ENCODE measurements around the gene SEC11A.
A peak's percentile ranks its signal among the peaks of the same experiment; 100 is the strongest.

SEC11A gene

DNA sequence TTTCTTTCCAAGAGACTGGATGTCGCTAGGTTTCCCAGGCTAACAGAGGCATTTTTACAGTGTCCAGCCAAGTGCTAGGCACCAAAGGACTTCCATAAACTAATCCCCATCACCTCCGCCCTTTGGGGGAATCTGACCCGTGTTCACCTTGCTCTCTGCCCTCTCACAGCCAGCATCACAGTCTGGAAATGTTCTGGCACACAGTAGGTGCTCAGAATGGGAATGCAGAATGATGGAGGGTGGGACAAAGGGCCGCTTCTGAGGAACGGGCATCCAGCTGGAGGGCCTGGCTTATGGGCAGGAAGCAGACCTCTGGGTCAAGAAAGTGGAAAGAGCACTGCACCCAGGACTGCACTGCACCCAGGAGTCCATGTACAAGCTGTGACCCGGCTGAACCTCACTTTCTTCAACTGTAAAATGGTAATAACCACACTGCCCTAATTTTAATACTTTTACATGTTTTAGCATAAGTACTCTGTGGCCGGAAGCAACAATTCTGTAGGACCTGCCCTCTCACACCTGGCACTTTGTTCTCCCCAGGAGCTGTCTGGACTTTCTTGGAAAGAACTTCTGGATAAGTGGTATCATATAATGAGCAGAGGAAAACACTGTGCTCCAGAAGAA is 57.0 kb downstream of the SEC11A start:
- Histone ChIP-seq H3K79me2 (ENCODE audit: insufficient read depth, low read length) (peaks cover 2% of the 10 kb centered on the region), H4K20me1 (ENCODE audit: insufficient read depth, low read length) (no peaks in the 10 kb centered on the region; the same call in 1 of the 2 replicates), H3K9me3 (ENCODE audit: insufficient read depth, low read length, severe bottlenecking) (no peaks in the 10 kb centered on the region), H3K27me3 (ENCODE audit: insufficient read depth, low read length, poor library complexity) (no peaks in the 10 kb centered on the region), H3K36me3 (ENCODE audit: insufficient read depth, low read length) (no peaks in the 10 kb centered on the region; the same call in 1 of the 2 replicates), H2AFZ (ENCODE audit: low read depth, low read length) (peak overlapping the region; percentile 85), H3K4me1 (ENCODE audit: insufficient read depth, low read length) (peaks cover 36% of the 10 kb centered on the region), H3K9ac (ENCODE audit: low read depth, low read length) (peak overlapping the region; percentile 69), H3K4me2 (ENCODE audit: insufficient read depth, low read length) (peak overlapping the region; percentile 77), H3K4me3 (ENCODE audit: low read depth in 1 of 2, low read length in 2 of 2) (peak overlapping the region in 1 of 2 experiments; percentile 61; a peak in 2 of 4 replicates), H3K27ac (ENCODE audit: low read length) (peak overlapping the region; percentile 75)
- ATAC-seq (ENCODE audit: insufficient read depth, low read depth) (no peak), DNase-seq (no peak)
- no peak for TF ChIP-seq EZH2 (IDR thresholded peaks at IDR 0.05; ENCODE audit: borderline replicate concordance, low read depth, low read length, severe bottlenecking)
- TF ChIP-seq, protein P1, sequence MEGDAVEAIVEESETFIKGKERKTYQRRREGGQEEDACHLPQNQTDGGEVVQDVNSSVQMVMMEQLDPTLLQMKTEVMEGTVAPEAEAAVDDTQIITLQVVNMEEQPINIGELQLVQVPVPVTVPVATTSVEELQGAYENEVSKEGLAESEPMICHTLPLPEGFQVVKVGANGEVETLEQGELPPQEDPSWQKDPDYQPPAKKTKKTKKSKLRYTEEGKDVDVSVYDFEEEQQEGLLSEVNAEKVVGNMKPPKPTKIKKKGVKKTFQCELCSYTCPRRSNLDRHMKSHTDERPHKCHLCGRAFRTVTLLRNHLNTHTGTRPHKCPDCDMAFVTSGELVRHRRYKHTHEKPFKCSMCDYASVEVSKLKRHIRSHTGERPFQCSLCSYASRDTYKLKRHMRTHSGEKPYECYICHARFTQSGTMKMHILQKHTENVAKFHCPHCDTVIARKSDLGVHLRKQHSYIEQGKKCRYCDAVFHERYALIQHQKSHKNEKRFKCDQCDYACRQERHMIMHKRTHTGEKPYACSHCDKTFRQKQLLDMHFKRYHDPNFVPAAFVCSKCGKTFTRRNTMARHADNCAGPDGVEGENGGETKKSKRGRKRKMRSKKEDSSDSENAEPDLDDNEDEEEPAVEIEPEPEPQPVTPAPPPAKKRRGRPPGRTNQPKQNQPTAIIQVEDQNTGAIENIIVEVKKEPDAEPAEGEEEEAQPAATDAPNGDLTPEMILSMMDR (IDR thresholded peaks at IDR 0.05; ENCODE audit: borderline replicate concordance, extremely low read depth, low read length, poor library complexity, severe bottlenecking), result no peak

GRCh38 chr15:84658080-84658787 is 57.7 kb downstream of the SEC11A start, which contains the start of gene NMB:
NMB (minus strand) TSS chr15:84658199; CDS start chr15:84658152, 47 bp downstream.
- TF ChIP-seq, protein P1 (IDR thresholded peaks at IDR 0.05; ENCODE audit: borderline replicate concordance, extremely low read depth, low read length, poor library complexity, severe bottlenecking), result peak; percentile 64
- no peak for TF ChIP-seq EZH2 (IDR thresholded peaks at IDR 0.05; ENCODE audit: borderline replicate concordance, low read depth, low read length, severe bottlenecking)
- Histone ChIP-seq H3K79me2 (ENCODE audit: insufficient read depth, low read length) (peaks cover 9% of the 10 kb centered on the region), H3K27ac (ENCODE audit: low read length) (peak within 1 kb of the TSS; percentile 75), H3K4me3 (ENCODE audit: low read depth in 1 of 2, low read length in 2 of 2) (peak within 1 kb of the TSS; percentile 34 to 61; a peak in 3 of 4 replicates), H3K9me3 (ENCODE audit: insufficient read depth, low read length, severe bottlenecking) (no peaks in the 10 kb centered on the region), H3K36me3 (ENCODE audit: insufficient read depth, low read length) (no peaks in the 10 kb centered on the region; the same call in 1 of the 2 replicates), H3K27me3 (ENCODE audit: insufficient read depth, low read length, poor library complexity) (no peaks in the 10 kb centered on the region), H2AFZ (ENCODE audit: low read depth, low read length) (peak within 1 kb of the TSS; percentile 85), H3K4me2 (ENCODE audit: insufficient read depth, low read length) (peak within 1 kb of the TSS; percentile 77), H3K9ac (ENCODE audit: low read depth, low read length) (peak within 1 kb of the TSS; percentile 69), H3K4me1 (ENCODE audit: insufficient read depth, low read length) (peaks cover 40% of the 10 kb centered on the region), H4K20me1 (ENCODE audit: insufficient read depth, low read length) (no peaks in the 10 kb centered on the region; the same call in 1 of the 2 replicates)
- ATAC-seq (ENCODE audit: insufficient read depth, low read depth), result peak; percentile 74
- peak; percentile 88 for DNase-seq

GRCh38 chr15:84657748-84658079 is 58.2 kb downstream of the SEC11A start:
- peak overlapping the region; percentile 65 for H2AFZ ChIP-seq (ENCODE audit: low read depth, low read length)
- ATAC-seq (ENCODE audit: insufficient read depth, low read depth), result no peak
- TF ChIP-seq EZH2 (IDR thresholded peaks at IDR 0.05; ENCODE audit: borderline replicate concordance, low read depth, low read length, severe bottlenecking), result no peak
- TF ChIP-seq, protein P1 (IDR thresholded peaks at IDR 0.05; ENCODE audit: borderline replicate concordance, extremely low read depth, low read length, poor library complexity, severe bottlenecking), result no peak
- peaks cover 2% of the 10 kb centered on the region for H3K36me3 ChIP-seq (ENCODE audit: insufficient read depth, low read length)
- peaks cover 45% of the 10 kb centered on the region for H3K4me1 ChIP-seq (ENCODE audit: insufficient read depth, low read length)
- H4K20me1 ChIP-seq (ENCODE audit: insufficient read depth, low read length), result no peaks in the 10 kb centered on the region; the same call in 1 of the 2 replicates
- DNase-seq, result no peak
- H3K4me3 ChIP-seq (ENCODE audit: low read depth in 1 of 2, low read length in 2 of 2), result peak overlapping the region; percentile 34 to 61; a peak in 3 of 4 replicates
- H3K9me3 ChIP-seq (ENCODE audit: insufficient read depth, low read length, severe bottlenecking), result no peaks in the 10 kb centered on the region
- peaks cover 14% of the 10 kb centered on the region for H3K79me2 ChIP-seq (ENCODE audit: insufficient read depth, low read length)
- peak overlapping the region; percentile 77 for H3K4me2 ChIP-seq (ENCODE audit: insufficient read depth, low read length)
- peak overlapping the region; percentile 30; the same call in 1 of the 2 replicates for H3K27ac ChIP-seq (ENCODE audit: low read length)
- H3K27me3 ChIP-seq (ENCODE audit: insufficient read depth, low read length, poor library complexity), result no peaks in the 10 kb centered on the region
- peak overlapping the region; percentile 69 for H3K9ac ChIP-seq (ENCODE audit: low read depth, low read length)
